ENCODE measurements around the gene TULP3.

The TULP3 gene

DNA sequence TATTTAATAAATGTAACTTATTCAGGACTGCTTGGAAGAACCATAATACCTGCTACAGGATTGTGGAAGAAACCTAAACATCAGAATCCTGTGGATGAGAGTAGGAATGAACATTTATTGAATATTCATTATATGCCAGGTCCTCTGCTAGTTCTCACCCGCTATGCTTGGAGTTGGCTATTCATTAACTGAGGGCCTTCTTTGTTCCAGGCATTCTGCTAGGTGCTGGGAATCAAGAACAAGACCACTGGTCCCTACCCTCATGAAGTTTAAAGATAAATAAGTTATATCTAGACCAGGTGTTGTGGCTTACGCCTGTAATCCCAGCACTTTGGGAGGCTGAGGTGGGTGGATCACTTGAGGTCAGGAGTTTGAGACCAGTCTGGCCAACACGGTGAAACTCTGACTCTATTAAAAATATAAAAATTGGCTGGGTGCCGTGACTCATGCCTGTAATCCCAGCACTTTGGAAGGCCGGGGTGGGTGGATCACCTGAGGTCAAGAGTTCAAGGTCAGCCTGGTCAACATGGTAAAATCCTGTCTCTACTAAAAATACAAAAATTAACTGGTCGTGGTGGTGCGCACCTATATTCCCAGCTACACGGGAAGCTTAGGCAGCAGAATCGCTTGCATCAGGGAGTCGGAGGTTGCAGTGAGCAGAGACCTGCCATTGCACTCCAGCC is 3.8 kb upstream of the TULP3 start:
- Histone ChIP-seq H3K4me3 (ENCODE audit: low read depth, low read length) (no peak overlapping the region), H3K9me3 (no peaks in the 10 kb centered on the region), H3K4me1 (no peaks in the 10 kb centered on the region), H3K27me3 (no peaks in the 10 kb centered on the region), H3K36me3 (peaks cover 4% of the 10 kb centered on the region)
- TF ChIP-seq CTCF (IDR thresholded peaks at IDR 0.05; ENCODE audit: low read depth, low read length) = no peak
- DNase-seq = no peak

DNA sequence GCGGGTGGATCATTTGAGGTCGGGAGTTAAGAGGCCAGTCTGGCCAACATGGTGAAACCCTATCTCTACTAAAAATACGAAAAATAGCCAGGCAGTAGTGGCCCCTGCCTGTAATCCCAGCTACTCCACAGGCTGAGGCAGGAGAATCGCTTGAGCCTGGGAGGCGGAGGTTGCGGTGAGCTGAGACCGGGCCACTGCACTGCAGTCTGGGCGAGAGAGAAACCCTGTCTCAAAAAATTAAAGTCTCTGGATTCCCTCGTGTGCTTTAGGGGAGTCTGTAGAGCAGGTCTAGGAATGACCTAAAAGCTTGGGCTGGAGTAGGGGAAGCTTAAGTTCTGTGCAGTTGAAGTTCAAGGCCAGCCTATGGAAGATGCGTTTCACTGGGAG is 697 bp upstream of the TULP3 start:
- Histone ChIP-seq H3K4me3 (ENCODE audit: low read depth, low read length) (peak overlapping the region; percentile 93), H3K36me3 (peaks cover 4% of the 10 kb centered on the region), H3K27me3 (no peaks in the 10 kb centered on the region), H3K4me1 (peaks cover 1% of the 10 kb centered on the region; the same call in 1 of the 2 replicates), H3K9me3 (no peaks in the 10 kb centered on the region)
- TF ChIP-seq CTCF (IDR thresholded peaks at IDR 0.05; ENCODE audit: low read depth, low read length) = no peak
- no peak for DNase-seq

DNA sequence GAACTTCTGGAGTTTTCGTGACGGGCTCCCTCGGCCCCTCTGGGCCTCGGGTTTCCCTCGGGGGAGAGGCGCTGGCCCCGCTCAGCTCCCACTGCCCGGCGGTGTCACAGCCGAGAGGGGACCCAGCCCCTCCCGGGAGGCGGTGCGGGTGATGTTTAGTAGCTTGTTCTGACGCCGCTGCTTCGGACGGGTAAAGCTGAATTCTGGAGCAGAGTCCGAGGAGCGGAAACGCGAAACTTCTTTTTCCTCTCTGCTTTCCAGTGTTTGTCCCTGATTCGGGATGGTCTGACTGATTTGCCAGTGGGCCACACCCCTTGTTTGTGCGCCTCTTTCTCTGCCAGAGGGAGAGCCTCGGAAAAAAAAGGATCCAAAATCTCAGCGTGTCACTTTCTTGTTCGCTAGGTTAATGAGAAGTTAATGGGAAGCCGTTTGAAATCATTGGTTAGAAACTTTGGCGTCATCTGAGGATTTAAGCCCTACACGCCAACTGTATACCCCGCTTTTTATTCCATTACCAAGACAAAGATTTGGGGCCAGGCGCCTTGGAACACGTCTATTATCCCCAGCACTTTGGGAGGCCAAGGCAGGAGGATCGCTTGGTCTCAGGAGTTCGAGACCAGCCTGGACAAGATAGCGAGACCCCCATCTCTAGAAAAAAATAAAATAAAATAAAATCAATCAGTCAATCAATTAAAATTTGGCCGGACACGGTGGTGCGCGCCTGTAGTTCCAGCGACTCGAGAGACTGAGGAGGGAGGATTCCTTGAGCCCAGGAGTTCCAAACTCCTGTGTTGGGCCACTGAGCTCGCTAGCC is 756 bp downstream of the TULP3 start:
- H3K4me3 ChIP-seq (ENCODE audit: low read depth, low read length) = peak overlapping the region; percentile 93
- peak; percentile 60 for DNase-seq
- H3K27me3 ChIP-seq = no peaks in the 10 kb centered on the region
- peaks cover 3% of the 10 kb centered on the region; the same call in 1 of the 2 replicates for H3K4me1 ChIP-seq
- H3K36me3 ChIP-seq = peaks cover 4% of the 10 kb centered on the region
- H3K9me3 ChIP-seq = no peaks in the 10 kb centered on the region
- TF ChIP-seq CTCF (IDR thresholded peaks at IDR 0.05; ENCODE audit: low read depth, low read length) = no peak

DNA sequence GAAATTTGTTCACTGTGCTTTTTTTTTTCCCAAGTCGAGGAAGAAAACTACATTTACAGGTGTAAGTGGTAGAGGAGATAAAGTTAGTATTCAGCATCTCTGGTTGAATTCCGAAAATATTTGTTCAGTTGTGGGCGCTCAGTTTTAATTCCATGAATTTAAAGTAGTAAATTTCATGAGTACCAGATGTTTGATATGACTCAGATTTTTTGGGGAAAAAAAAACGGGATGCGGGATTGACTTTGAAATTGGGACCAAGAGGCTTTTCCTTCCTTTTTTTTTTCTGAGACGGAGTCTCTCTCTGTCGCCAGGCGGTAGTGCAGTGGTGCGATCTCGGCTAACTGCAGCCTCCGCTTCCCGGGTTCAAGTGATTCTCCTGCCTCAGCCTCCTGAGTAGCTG is 1.6 kb downstream of the TULP3 start:
- no peak for TF ChIP-seq CTCF (IDR thresholded peaks at IDR 0.05; ENCODE audit: low read depth, low read length)
- peaks cover 3% of the 10 kb centered on the region; the same call in 1 of the 2 replicates for H3K4me1 ChIP-seq

GRCh38 chr12:2893007-2893406 is 2.3 kb downstream of the TULP3 start:
- Histone ChIP-seq H3K36me3 (peaks cover 3% of the 10 kb centered on the region), H3K9me3 (no peaks in the 10 kb centered on the region), H3K4me3 (ENCODE audit: low read depth, low read length) (no peak overlapping the region), H3K4me1 (peaks cover 3% of the 10 kb centered on the region; the same call in 1 of the 2 replicates), H3K27me3 (no peaks in the 10 kb centered on the region)
- no peak for DNase-seq
- TF ChIP-seq CTCF (IDR thresholded peaks at IDR 0.05; ENCODE audit: low read depth, low read length) = no peak

More for the DNA sequence above, 1.6 kb downstream of the TULP3 start:
- H3K4me3 ChIP-seq (ENCODE audit: low read depth, low read length) = peak overlapping the region; percentile 93; the same call in 1 of the 2 replicates
- H3K27me3 ChIP-seq = no peaks in the 10 kb centered on the region
- peaks cover 4% of the 10 kb centered on the region for H3K36me3 ChIP-seq
- no peak for DNase-seq
- no peaks in the 10 kb centered on the region for H3K9me3 ChIP-seq

GRCh38 chr12:2895051-2895451 is 4.4 kb downstream of the TULP3 start:
- DNase-seq = no peak
- H3K4me1 ChIP-seq = peaks cover 3% of the 10 kb centered on the region; the same call in 1 of the 2 replicates
- TF ChIP-seq CTCF (IDR thresholded peaks at IDR 0.05; ENCODE audit: low read depth, low read length) = no peak
- H3K9me3 ChIP-seq = no peaks in the 10 kb centered on the region
- no peaks in the 10 kb centered on the region for H3K27me3 ChIP-seq
- H3K4me3 ChIP-seq (ENCODE audit: low read depth, low read length) = no peak overlapping the region
- H3K36me3 ChIP-seq = no peaks in the 10 kb centered on the region; the same call in none of the 2 replicates
